Peyer's patch (tissue), 4 donors: ENCODE results near the gene SSUH2. TPM values are rescaled to one million over a fixed set of nuclear protein-coding genes. Genes with fewer than 3 reads are reported as not detected.
A peak's percentile ranks its signal among the peaks of the same experiment; 100 is the strongest.

Experiments
- DNase-seq, 3 donors: peaks; one replicate each; pipeline ENCODE4 v3.0.0-alpha.2; 2017 to 2019
- H3K27ac ChIP-seq, 4 donors: fragments of 200-600 bp; sonication (generic); one replicate each; pipeline ENCODE4 v1.5.1; 2016 to 2019
- H3K27me3 ChIP-seq, 2 donors: fragments of 200-600 bp; sonication (generic); one replicate each; pipeline ENCODE4 v1.5.1; 2019
- H3K36me3 ChIP-seq, 3 donors: fragments of 200-600 bp; sonication (generic); one replicate each; pipeline ENCODE4 v1.5.1; 2016 to 2019
- H3K4me1 ChIP-seq, 4 donors: fragments of 200-600 bp; sonication (generic); one replicate each; pipeline ENCODE4 v1.5.1; 2016 to 2019
- H3K4me3 ChIP-seq, 4 donors: fragments of 200-600 bp; sonication (generic); 1 replicate in 3 of 4; 2 replicates in 1 of 4; pipeline ENCODE4 v1.5.1; 2016 to 2019; ENCODE audit warnings: mild to moderate bottlenecking in 1 of 4
- H3K9me3 ChIP-seq, 4 donors: fragments of 200-600 bp; sonication (generic); one replicate each; pipeline ENCODE4 v1.5.1; 2016 to 2019; ENCODE audit warnings: mild to moderate bottlenecking in 1 of 4
- POLR2A ChIP-seq, 2 donors: fragments of 450-650 bp; IDR thresholded peaks; one replicate each; pipeline ENCODE4 v1.5.1; 2017; ENCODE audit warnings: antibody characterized with exemption in 2 of 2, mild to moderate bottlenecking in 2 of 2, moderate library complexity in 2 of 2
- total RNA-seq, 4 donors: library from RNA; depleted of rRNA; stranded (reverse); fragments of >200 nt; gene quantifications; one replicate each; pipeline ENCODE4 v1.1.0, GENCODE V29; 2016
- TF ChIP-seq, protein P1 (sequence below), 6 experiments: fragments of 450-650 bp in 4 of 6; fragments of 200-600 bp in 2 of 6; sonication (generic) in 1 of 6; IDR thresholded peaks; one replicate each; pipeline ENCODE4 v1.5.1; 2017 to 2019; ENCODE audit warnings: antibody characterized with exemption in 6 of 6, mild to moderate bottlenecking in 3 of 6, moderate library complexity in 1 of 6

The SSUH2 gene
- total RNA-seq, 4 donors from 2014 or later, result 1.7 to 38.4 (median 21.6) TPM

- Histone ChIP-seq H3K9me3 (peaks cover 0 to 5% (median 0%) of the 10 kb centered on the region in 4 donors), H3K27me3 (no peaks in the 10 kb centered on the region), H3K27ac (no peak overlapping the region), H3K36me3 (no peaks in the 10 kb centered on the region), H3K4me3 (no peak overlapping the region), H3K4me1 (no peaks in the 10 kb centered on the region)
- DNase-seq, result no peak
- no peak for TF ChIP-seq POLR2A (IDR thresholded peaks at IDR 0.05)
- TF ChIP-seq, protein P1, sequence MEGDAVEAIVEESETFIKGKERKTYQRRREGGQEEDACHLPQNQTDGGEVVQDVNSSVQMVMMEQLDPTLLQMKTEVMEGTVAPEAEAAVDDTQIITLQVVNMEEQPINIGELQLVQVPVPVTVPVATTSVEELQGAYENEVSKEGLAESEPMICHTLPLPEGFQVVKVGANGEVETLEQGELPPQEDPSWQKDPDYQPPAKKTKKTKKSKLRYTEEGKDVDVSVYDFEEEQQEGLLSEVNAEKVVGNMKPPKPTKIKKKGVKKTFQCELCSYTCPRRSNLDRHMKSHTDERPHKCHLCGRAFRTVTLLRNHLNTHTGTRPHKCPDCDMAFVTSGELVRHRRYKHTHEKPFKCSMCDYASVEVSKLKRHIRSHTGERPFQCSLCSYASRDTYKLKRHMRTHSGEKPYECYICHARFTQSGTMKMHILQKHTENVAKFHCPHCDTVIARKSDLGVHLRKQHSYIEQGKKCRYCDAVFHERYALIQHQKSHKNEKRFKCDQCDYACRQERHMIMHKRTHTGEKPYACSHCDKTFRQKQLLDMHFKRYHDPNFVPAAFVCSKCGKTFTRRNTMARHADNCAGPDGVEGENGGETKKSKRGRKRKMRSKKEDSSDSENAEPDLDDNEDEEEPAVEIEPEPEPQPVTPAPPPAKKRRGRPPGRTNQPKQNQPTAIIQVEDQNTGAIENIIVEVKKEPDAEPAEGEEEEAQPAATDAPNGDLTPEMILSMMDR (IDR thresholded peaks at IDR 0.05), result no peak
Observed at GRCh38 chr3:8637348-8637747, 7.2 kb downstream of the SSUH2 start.

DNA sequence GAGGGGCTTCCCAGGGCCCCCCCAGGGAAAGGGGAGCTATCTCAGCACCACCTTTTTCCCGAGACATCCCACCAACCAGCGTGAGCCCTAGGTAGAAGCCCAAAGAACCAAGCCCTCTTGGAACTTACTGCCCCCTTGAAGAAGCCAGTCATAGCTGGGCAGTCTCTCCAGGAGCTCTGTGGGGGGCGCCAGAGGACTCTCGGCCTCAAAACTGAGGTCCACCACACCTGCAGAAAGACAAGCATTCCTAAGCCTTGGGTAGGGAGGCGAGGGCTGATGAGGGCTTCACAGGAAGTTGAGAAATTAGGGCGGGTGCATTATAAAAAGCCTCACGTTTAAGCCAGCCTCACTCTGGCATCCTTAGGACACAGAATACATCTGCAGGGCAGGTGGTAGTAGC is 9.0 kb downstream of the SSUH2 start:
- Histone ChIP-seq H3K4me3 (no peak overlapping the region), H3K27ac (no peak overlapping the region), H3K4me1 (no peaks in the 10 kb centered on the region), H3K36me3 (no peaks in the 10 kb centered on the region), H3K9me3 (peaks cover 0 to 5% (median 0%) of the 10 kb centered on the region in 4 donors), H3K27me3 (no peaks in the 10 kb centered on the region)
- TF ChIP-seq, protein P1 (IDR thresholded peaks at IDR 0.05), result no peak
- peak in 1 of 3 donors; percentile 42 for DNase-seq

- no peaks in the 10 kb centered on the region for H3K4me1 ChIP-seq
- peaks cover 0 to 5% (median 0%) of the 10 kb centered on the region in 4 donors for H3K9me3 ChIP-seq
- DNase-seq, result peak in 1 of 3 donors; percentile 38
- no peak overlapping the region for H3K27ac ChIP-seq
- no peak for TF ChIP-seq POLR2A (IDR thresholded peaks at IDR 0.05)
- TF ChIP-seq, protein P1 (IDR thresholded peaks at IDR 0.05), result no peak
- H3K27me3 ChIP-seq, result no peaks in the 10 kb centered on the region
- H3K36me3 ChIP-seq, result no peaks in the 10 kb centered on the region
- H3K4me3 ChIP-seq, result no peak overlapping the region
Observed at GRCh38 chr3:8635125-8635524, 9.5 kb downstream of the SSUH2 start.

GRCh38 chr3:8632402-8633237 is 12.0 kb downstream of the SSUH2 start:
- DNase-seq, result peak in 1 of 3 donors; percentile 23
- H3K4me1 ChIP-seq, result no peaks in the 10 kb centered on the region
- no peak overlapping the region for H3K4me3 ChIP-seq
- H3K9me3 ChIP-seq, result peaks cover 0 to 5% (median 0%) of the 10 kb centered on the region in 4 donors
- H3K36me3 ChIP-seq, result no peaks in the 10 kb centered on the region
- H3K27me3 ChIP-seq, result no peaks in the 10 kb centered on the region
- TF ChIP-seq, protein P1 (IDR thresholded peaks at IDR 0.05), result no peak
- no peak overlapping the region for H3K27ac ChIP-seq

GRCh38 chr3:8631661-8632060 is 12.9 kb downstream of the SSUH2 start:
- Histone ChIP-seq H3K27me3 (no peaks in the 10 kb centered on the region), H3K9me3 (peaks cover 0 to 5% (median 0%) of the 10 kb centered on the region in 4 donors), H3K27ac (no peak overlapping the region), H3K36me3 (no peaks in the 10 kb centered on the region), H3K4me3 (no peak overlapping the region), H3K4me1 (no peaks in the 10 kb centered on the region)
- TF ChIP-seq POLR2A (IDR thresholded peaks at IDR 0.05), result no peak
- TF ChIP-seq, protein P1 (IDR thresholded peaks at IDR 0.05), result no peak
- DNase-seq, result peak in 1 of 3 donors; percentile 21
